ENCODE results near the gene KIF21B.

Gene KIF21B

DNA sequence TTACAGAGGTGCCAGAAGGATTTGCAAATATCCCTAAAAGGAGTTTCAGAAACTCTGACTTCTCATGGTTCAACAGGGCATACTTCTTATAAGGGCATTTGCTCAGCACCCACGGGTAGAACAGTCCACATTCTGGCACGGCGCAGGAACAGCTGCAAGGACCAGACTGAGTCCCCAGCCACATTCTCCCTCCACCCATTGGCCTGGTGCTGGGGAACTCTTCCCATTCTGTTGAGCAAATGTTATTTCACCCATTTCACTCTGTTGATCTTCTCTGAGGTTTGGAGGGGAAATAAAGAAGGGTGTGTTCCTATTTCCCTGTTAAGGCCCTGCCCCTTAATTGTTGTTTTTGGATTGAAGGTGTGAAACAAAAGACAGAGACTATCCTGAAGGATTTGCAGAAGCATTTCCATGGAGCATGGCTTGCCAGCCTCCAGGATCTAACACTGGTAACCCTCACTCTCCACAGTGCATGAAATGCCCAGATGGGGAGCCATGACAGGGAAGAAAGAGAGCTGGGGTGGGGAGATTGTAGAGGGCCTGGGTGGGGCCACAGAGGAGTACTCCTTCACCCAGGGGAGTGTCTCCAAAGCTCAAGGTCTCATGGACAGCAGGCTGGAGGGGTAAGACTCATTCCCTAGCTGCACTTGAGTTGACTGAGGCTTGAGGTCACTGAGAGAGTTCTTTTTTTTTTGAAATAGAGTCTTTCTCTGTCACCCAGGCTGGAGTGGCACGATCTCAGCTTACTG, 93.8 kb downstream of the KIF21B start:
- TF ChIP-seq, protein P1, sequence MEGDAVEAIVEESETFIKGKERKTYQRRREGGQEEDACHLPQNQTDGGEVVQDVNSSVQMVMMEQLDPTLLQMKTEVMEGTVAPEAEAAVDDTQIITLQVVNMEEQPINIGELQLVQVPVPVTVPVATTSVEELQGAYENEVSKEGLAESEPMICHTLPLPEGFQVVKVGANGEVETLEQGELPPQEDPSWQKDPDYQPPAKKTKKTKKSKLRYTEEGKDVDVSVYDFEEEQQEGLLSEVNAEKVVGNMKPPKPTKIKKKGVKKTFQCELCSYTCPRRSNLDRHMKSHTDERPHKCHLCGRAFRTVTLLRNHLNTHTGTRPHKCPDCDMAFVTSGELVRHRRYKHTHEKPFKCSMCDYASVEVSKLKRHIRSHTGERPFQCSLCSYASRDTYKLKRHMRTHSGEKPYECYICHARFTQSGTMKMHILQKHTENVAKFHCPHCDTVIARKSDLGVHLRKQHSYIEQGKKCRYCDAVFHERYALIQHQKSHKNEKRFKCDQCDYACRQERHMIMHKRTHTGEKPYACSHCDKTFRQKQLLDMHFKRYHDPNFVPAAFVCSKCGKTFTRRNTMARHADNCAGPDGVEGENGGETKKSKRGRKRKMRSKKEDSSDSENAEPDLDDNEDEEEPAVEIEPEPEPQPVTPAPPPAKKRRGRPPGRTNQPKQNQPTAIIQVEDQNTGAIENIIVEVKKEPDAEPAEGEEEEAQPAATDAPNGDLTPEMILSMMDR (conservative IDR thresholded peaks at IDR 0.05): no peak
- H3K27ac ChIP-seq: no peak overlapping the region

DNA sequence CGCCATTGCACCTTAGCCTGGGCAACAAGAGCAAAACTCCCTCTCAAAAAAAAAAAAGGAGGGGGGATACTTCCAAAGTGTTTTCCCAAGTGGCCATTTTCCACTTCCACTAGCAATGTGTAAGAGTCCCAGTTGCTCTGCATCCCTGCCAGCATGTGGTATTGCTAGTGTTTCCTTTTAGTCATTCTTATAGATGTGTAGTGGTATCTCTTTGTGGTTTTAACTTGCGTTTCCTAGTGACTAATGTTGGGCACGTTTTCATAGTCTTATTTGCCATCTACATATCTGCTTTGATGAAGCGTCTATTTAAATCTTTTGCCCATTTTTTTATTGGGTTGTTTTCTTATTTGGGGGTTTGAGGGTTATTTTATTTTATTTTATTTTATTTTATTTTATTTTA, 97.7 kb downstream of the KIF21B start:
- no peak overlapping the region for H3K27ac ChIP-seq
- TF ChIP-seq, protein P1 (conservative IDR thresholded peaks at IDR 0.05): no peak

GRCh38 chr1:200923601-200924000, 99.9 kb downstream of the KIF21B start:
- TF ChIP-seq, protein P1 (conservative IDR thresholded peaks at IDR 0.05): no peak

GRCh38 chr1:200922406-200922805, 101.1 kb downstream of the KIF21B start:
- TF ChIP-seq, protein P1 (conservative IDR thresholded peaks at IDR 0.05): no peak
- H3K27ac ChIP-seq: no peak overlapping the region

More at GRCh38 chr1:200923601-200924000, 99.9 kb downstream of the KIF21B start:
- H3K27ac ChIP-seq: no peak overlapping the region

DNA sequence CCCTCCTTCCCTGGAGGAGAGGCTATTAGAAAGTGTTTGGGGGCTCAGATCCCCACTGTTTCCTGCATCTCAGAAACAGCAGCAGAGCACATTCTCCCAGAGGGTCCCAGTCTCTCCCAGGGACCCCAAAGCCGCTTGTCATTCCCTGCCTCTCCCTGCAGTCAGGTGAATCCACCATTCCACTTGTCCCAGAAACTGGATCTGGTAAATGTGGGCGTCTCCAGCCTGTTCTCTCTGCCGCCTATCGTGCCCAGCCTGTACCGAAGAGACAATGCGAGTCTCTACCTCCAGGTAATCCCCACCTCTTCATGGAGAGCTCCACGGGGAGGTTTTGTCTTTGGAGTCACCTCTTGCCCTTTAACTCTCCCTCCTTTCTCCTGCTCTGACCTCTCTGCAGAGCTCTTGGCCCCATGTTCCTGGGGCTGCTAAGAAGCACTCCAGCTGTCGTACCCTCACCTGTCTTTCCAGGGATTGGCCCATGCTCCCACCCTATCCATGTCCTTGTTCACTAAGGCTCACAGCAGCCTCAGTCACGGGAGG, 101.9 kb downstream of the KIF21B start:
- TF ChIP-seq, protein P1 (conservative IDR thresholded peaks at IDR 0.05): no peak
- no peak overlapping the region for H3K27ac ChIP-seq
